Measurements from ENCODE around the gene KDM4C. TPM values are rescaled to one million over a fixed set of nuclear protein-coding genes. Genes with fewer than 3 reads are reported as not detected.
A peak's percentile ranks its signal among the peaks of the same experiment; 100 is the strongest.

The KDM4C gene
- total RNA-seq, 1 experiment from 2014 or later, result 16.8 TPM

DNA sequence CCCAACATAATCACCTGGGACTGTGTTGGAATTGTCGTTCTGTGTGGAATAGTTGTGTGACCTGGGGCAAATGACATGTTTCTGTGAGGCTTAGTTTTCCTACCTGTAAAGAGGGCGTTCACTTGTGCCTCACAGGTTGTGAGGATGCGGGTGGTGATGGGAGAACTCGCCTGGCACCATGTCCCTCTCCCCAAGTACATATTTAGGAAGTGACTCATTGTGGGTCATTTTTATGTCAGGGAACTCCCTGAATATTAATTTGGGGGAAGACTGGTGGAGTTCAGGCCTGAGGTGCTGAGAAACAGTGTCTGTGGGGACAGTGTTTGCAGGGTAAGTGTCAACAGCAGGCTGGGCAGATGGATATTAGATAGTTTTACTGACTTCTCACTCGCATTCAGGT, 144.7 kb downstream of the KDM4C start:
- Histone ChIP-seq H3K36me3 (ENCODE audit: control insufficient read depth in 1 of 2, insufficient read depth in 2 of 2, low read length in 2 of 2) (no peaks in the 10 kb centered on the region), H3K79me2 (ENCODE audit: insufficient read depth, low read length) (no peaks in the 10 kb centered on the region), H4K20me1 (ENCODE audit: insufficient read depth) (no peaks in the 10 kb centered on the region), H3K27me3 (ENCODE audit: insufficient read depth, low read length) (no peaks in the 10 kb centered on the region), H3K9me3 (ENCODE audit: control insufficient read depth in 1 of 2, insufficient read depth in 1 of 2, low read depth in 1 of 2, low read length in 2 of 2) (no peaks in the 10 kb centered on the region), H3K9ac (ENCODE audit: low read length) (no peak overlapping the region), H3K27ac (ENCODE audit: low read depth, low read length) (no peak overlapping the region), H3K4me1 (ENCODE audit: control insufficient read depth in 1 of 2, insufficient read depth in 2 of 2, low read length in 2 of 2) (peaks cover 11 to 15% of the 10 kb centered on the region in 2 experiments), H3K4me3 (replicated peaks in 1 of 2; ENCODE audit: low read depth in 1 of 2, low read length in 2 of 2) (peak overlapping the region in 1 of 2 experiments; percentile 15; a peak in 2 of 4 replicates), H2AFZ (ENCODE audit: low read depth, low read length, poor library complexity, severe bottlenecking) (no peak overlapping the region), H3K4me2 (ENCODE audit: low read length) (peak overlapping the region; percentile 70), H3K9me2 (ENCODE audit: insufficient read depth) (no peaks in the 10 kb centered on the region)
- ATAC-seq, result peak; percentile 87
- ChIA-PET POLR2A (no interaction called here), CTCF (no interaction called here), RAD21 (ENCODE audit: low non-redundant PET in 1 of 2, low total read pairs in 2 of 2, uncharacterized antibody in 2 of 2, unreplicated experiment in 2 of 2) (no interaction called here)
- TF ChIP-seq SRF (IDR thresholded peaks at IDR 0.05; ENCODE audit: low read depth) (no peak), SP1 (IDR thresholded peaks at IDR 0.05; ENCODE audit: low read depth) (0 out of 2 replicates have a peak, but pooled peaks have one; percentile 26), TCF7L2 (IDR thresholded peaks at IDR 0.05; ENCODE audit: borderline replicate concordance, extremely low read depth, insufficient read depth, insufficient read length) (no peak), JUND (IDR thresholded peaks at IDR 0.05) (peak; percentile 75), ELF1 (IDR thresholded peaks at IDR 0.05; ENCODE audit: borderline replicate concordance, low read depth) (no peak), CBX3 (IDR thresholded peaks at IDR 0.05; ENCODE audit: low read depth) (peak; percentile 9; the same call in 1 of the 2 replicates), FOSL1 (IDR thresholded peaks at IDR 0.05; ENCODE audit: low read depth) (peak; percentile 72)
- TF ChIP-seq, protein P1, sequence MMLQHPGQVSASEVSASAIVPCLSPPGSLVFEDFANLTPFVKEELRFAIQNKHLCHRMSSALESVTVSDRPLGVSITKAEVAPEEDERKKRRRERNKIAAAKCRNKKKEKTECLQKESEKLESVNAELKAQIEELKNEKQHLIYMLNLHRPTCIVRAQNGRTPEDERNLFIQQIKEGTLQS (IDR thresholded peaks at IDR 0.05), result no peak
- TF ChIP-seq, protein P2, sequence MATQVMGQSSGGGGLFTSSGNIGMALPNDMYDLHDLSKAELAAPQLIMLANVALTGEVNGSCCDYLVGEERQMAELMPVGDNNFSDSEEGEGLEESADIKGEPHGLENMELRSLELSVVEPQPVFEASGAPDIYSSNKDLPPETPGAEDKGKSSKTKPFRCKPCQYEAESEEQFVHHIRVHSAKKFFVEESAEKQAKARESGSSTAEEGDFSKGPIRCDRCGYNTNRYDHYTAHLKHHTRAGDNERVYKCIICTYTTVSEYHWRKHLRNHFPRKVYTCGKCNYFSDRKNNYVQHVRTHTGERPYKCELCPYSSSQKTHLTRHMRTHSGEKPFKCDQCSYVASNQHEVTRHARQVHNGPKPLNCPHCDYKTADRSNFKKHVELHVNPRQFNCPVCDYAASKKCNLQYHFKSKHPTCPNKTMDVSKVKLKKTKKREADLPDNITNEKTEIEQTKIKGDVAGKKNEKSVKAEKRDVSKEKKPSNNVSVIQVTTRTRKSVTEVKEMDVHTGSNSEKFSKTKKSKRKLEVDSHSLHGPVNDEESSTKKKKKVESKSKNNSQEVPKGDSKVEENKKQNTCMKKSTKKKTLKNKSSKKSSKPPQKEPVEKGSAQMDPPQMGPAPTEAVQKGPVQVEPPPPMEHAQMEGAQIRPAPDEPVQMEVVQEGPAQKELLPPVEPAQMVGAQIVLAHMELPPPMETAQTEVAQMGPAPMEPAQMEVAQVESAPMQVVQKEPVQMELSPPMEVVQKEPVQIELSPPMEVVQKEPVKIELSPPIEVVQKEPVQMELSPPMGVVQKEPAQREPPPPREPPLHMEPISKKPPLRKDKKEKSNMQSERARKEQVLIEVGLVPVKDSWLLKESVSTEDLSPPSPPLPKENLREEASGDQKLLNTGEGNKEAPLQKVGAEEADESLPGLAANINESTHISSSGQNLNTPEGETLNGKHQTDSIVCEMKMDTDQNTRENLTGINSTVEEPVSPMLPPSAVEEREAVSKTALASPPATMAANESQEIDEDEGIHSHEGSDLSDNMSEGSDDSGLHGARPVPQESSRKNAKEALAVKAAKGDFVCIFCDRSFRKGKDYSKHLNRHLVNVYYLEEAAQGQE (IDR thresholded peaks at IDR 0.05; ENCODE audit: low read depth), result no peak
- peak; percentile 34 for DNase-seq (ENCODE audit: low read depth, low spot score)
- intact Hi-C loops (cut with micrococcal nuclease), result no loop called here
- no TSS peak for BruUV-seq (replicated peaks)
